ENCODE measurements around the gene ZNF484.
A peak's percentile ranks its signal among the peaks of the same experiment; 100 is the strongest.
"Not testable (repeated sequence)": the region's sequence is repeated elsewhere in the genome, so short reads cannot be mapped to it uniquely, and the experiment has no call there.

The ZNF484 gene

GRCh38 chr9:92877531-92878430 lies at the start of gene ZNF484:
Gene ZNF484 (minus strand): TSS chr9:92878038. CDS start chr9:92875029, 3,009 bp downstream.
- FAIRE-seq = peak; percentile 100
- TF ChIP-seq POLR2A (IDR thresholded peaks at IDR 0.05; ENCODE audit: low read depth, low read length) = peak; percentile 34; the same call in 1 of the 2 replicates

GRCh38 chr9:92920437-92920836 lies 42.6 kb upstream of the ZNF484 start:
- no peak for FAIRE-seq
- no peak for DNase-seq (ENCODE audit: insufficient read length, low spot score)
- no peak for TF ChIP-seq POLR2A (IDR thresholded peaks at IDR 0.05; ENCODE audit: low read depth, low read length)

More at GRCh38 chr9:92877531-92878430, at the start of gene ZNF484:
- DNase-seq (ENCODE audit: insufficient read length, low spot score) = peak; percentile 80

- TF ChIP-seq POLR2A (IDR thresholded peaks at IDR 0.05; ENCODE audit: low read depth, low read length) = no peak
- FAIRE-seq (no peak), DNase-seq (ENCODE audit: insufficient read length, low spot score) (no peak)
Observed at GRCh38 chr9:92917176-92917800, 39.5 kb upstream of the ZNF484 start.

GRCh38 chr9:92911511-92912475 lies 34.0 kb upstream of the ZNF484 start:
- DNase-seq (ENCODE audit: insufficient read length, low spot score) (no peak), FAIRE-seq (peak; percentile 15)
- no peak for TF ChIP-seq POLR2A (IDR thresholded peaks at IDR 0.05; ENCODE audit: low read depth, low read length)

- DNase-seq (ENCODE audit: insufficient read length, low spot score); FAIRE-seq: not testable (repeated sequence)
Observed at GRCh38 chr9:92905137-92905536, 27.3 kb upstream of the ZNF484 start.

GRCh38 chr9:92897323-92897722 lies 19.5 kb upstream of the ZNF484 start:
- FAIRE-seq (no peak), DNase-seq (ENCODE audit: insufficient read length, low spot score) (no peak)
- no peak for TF ChIP-seq POLR2A (IDR thresholded peaks at IDR 0.05; ENCODE audit: low read depth, low read length)

GRCh38 chr9:92895812-92896436 lies 18.1 kb upstream of the ZNF484 start:
- no peak for TF ChIP-seq POLR2A (IDR thresholded peaks at IDR 0.05; ENCODE audit: low read depth, low read length)
- DNase-seq (ENCODE audit: insufficient read length, low spot score) (no peak), FAIRE-seq (no peak)

- no peak for TF ChIP-seq POLR2A (IDR thresholded peaks at IDR 0.05; ENCODE audit: low read depth, low read length)
- FAIRE-seq = no peak
Observed at GRCh38 chr9:92894711-92895362, 17.0 kb upstream of the ZNF484 start.

GRCh38 chr9:92893916-92894610 lies 16.2 kb upstream of the ZNF484 start:
- FAIRE-seq; DNase-seq (ENCODE audit: insufficient read length, low spot score): not testable (repeated sequence)

More at GRCh38 chr9:92894711-92895362, 17.0 kb upstream of the ZNF484 start:
- no peak for DNase-seq (ENCODE audit: insufficient read length, low spot score)

GRCh38 chr9:92892276-92892675 lies 14.4 kb upstream of the ZNF484 start:
- not testable (repeated sequence) for DNase-seq (ENCODE audit: insufficient read length, low spot score); FAIRE-seq

- no peak for FAIRE-seq
- no peak for DNase-seq (ENCODE audit: insufficient read length, low spot score)
- no peak for TF ChIP-seq POLR2A (IDR thresholded peaks at IDR 0.05; ENCODE audit: low read depth, low read length)
Observed at GRCh38 chr9:92890761-92891160, 12.9 kb upstream of the ZNF484 start.

GRCh38 chr9:92887880-92888338 lies 10.1 kb upstream of the ZNF484 start:
- DNase-seq (ENCODE audit: insufficient read length, low spot score) (no peak), FAIRE-seq (no peak)
- TF ChIP-seq POLR2A (IDR thresholded peaks at IDR 0.05; ENCODE audit: low read depth, low read length) = no peak

- DNase-seq (ENCODE audit: insufficient read length, low spot score); FAIRE-seq: not testable (repeated sequence)
Observed at GRCh38 chr9:92886846-92887610, 9.2 kb upstream of the ZNF484 start.

GRCh38 chr9:92883666-92884405 lies 6.0 kb upstream of the ZNF484 start:
- not testable (repeated sequence) for DNase-seq (ENCODE audit: insufficient read length, low spot score); FAIRE-seq
